Fibroblast of lung (primary cell): ENCODE measurements around the gene CDPF1. TPM values are rescaled to one million over a fixed set of nuclear protein-coding genes. Genes with fewer than 3 reads are reported as not detected.

Source experiments
- DNase-seq, 2 donors: peaks; one replicate each; pipeline versions ENCODE4 v3.0.0 to v3.0.0-alpha.2; 2010; ENCODE audit warnings: low read depth in 2 of 2
- H2AFZ ChIP-seq: 2 replicates; pipeline ENCODE4 v1.5.1; 2012; ENCODE audit warnings: low read length, control low read depth, inconsistent platforms
- H3K27ac ChIP-seq: 2 replicates; pipeline ENCODE4 v1.5.1; 2011; ENCODE audit warnings: low read length, control low read depth; ENCODE audit not compliant: insufficient read depth
- H3K27me3 ChIP-seq: 2 replicates; pipeline ENCODE4 v1.5.1; 2011; ENCODE audit warnings: mild to moderate bottlenecking, low read length; ENCODE audit not compliant: control insufficient read depth, insufficient read depth
- H3K36me3 ChIP-seq: 2 replicates; pipeline ENCODE4 v1.5.1; 2011; ENCODE audit warnings: low read length; ENCODE audit not compliant: control insufficient read depth, insufficient read depth
- H3K4me1 ChIP-seq: 2 replicates; pipeline ENCODE4 v1.5.1; 2011; ENCODE audit warnings: low read length; ENCODE audit not compliant: control insufficient read depth, insufficient read depth; ENCODE audit errors: extremely low read depth
- H3K4me2 ChIP-seq: 2 replicates; pipeline ENCODE4 v1.5.1; 2011; ENCODE audit warnings: low read length, control low read depth; ENCODE audit not compliant: insufficient read depth; ENCODE audit errors: extremely low read depth
- H3K4me3 ChIP-seq, 4 experiments: fragments of 200-600 bp in 1 of 4; sonication (generic) in 1 of 4; replicated peaks in 1 of 4; 2 replicates each; pipeline ENCODE4 v1.5.1; 2011 to 2016; ENCODE audit warnings: low read length in 4 of 4, low read depth in 3 of 4, mild to moderate bottlenecking in 3 of 4, control low read depth in 2 of 4, inconsistent platforms in 1 of 4, mixed read lengths in 1 of 4; ENCODE audit not compliant: insufficient read depth in 1 of 4; ENCODE audit errors: control extremely low read depth in 1 of 4
- H3K79me2 ChIP-seq: 2 replicates; pipeline ENCODE4 v1.5.1; 2012; ENCODE audit warnings: mild to moderate bottlenecking, low read length, inconsistent platforms; ENCODE audit not compliant: control insufficient read depth, insufficient read depth
- H3K9ac ChIP-seq: 2 replicates; pipeline ENCODE4 v1.5.1; 2011; ENCODE audit warnings: mild to moderate bottlenecking, low read length, control low read depth; ENCODE audit not compliant: insufficient read depth
- H3K9me3 ChIP-seq: 2 replicates; pipeline ENCODE4 v1.5.1; 2012; ENCODE audit warnings: low read depth, low read length; ENCODE audit not compliant: control insufficient read depth, insufficient read depth
- H4K20me1 ChIP-seq: 2 replicates; pipeline ENCODE4 v1.5.1; 2011; ENCODE audit warnings: low read length; ENCODE audit not compliant: control insufficient read depth, insufficient read depth; ENCODE audit errors: extremely low read depth
- EZH2 ChIP-seq: IDR thresholded peaks from 2 replicates; pipeline ENCODE4 v1.5.1; 2012; ENCODE audit warnings: low read length, control low read depth, mild to moderate bottlenecking; ENCODE audit errors: missing control alignments
- polyA plus RNA-seq, 2 donors: library from polyadenylated mRNA; depleted of rRNA in 1 of 2; stranded (reverse) in 1 of 2; unstranded in 1 of 2; fragments of >200 nt; gene quantifications; 2 replicates each; pipeline ENCODE4 v1.2.1, GENCODE V29; 2011 to 2012; ENCODE audit warnings: missing spikeins in 1 of 2
- total RNA-seq: library from RNA; depleted of rRNA; stranded (reverse); fragments of >200 nt; gene quantifications from 2 replicates; pipeline ENCODE4 v1.2.1, GENCODE V29; 2014
- TF ChIP-seq, protein P1 (sequence below), 2 donors: IDR thresholded peaks in 1 of 2; conservative IDR thresholded peaks in 1 of 2; 1 replicate in 1 of 2; 2 replicates in 1 of 2; pipeline ENCODE4 v1.5.1; 2011 to 2012; ENCODE audit warnings: low read length in 2 of 2, control low read depth in 1 of 2, inconsistent platforms in 1 of 2, low read depth in 1 of 2, mild to moderate bottlenecking in 1 of 2

The CDPF1 gene
- total and polyA plus RNA-seq, 2 donors (not counting 1 experiment from before 2014, with no cell fraction given) = 7.7 to 8.3 TPM

DNA sequence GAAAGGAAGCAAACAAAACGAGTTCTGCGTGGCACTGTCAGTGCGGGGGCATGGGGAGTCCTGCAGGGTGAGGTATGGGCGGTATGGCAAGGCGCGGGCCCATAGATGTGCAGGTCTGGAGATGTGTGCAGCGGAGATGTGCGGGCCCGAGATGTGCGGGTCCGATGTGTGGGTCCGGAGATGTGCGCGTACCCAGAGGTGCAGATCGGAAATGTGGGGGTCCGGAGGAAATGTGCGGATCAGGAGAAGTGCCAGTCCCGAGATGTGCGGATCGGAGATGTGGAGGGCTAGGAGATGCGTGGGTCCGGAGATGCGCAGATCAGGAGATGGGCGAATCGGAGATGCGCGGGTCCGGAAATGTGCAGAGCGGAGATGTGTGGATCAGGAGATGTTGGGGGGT lies 35.9 kb downstream of the CDPF1 start:
- H3K36me3 ChIP-seq = peaks cover 2% of the 10 kb centered on the region
- no peaks in the 10 kb centered on the region for H3K4me1 ChIP-seq
- H3K79me2 ChIP-seq = no peaks in the 10 kb centered on the region
- H3K9ac ChIP-seq = no peak overlapping the region
- no peak overlapping the region for H3K27ac ChIP-seq
- no peak overlapping the region for H3K4me3 ChIP-seq
- H4K20me1 ChIP-seq = no peaks in the 10 kb centered on the region
- no peak for DNase-seq
- H3K9me3 ChIP-seq = no peaks in the 10 kb centered on the region
- no peaks in the 10 kb centered on the region for H3K27me3 ChIP-seq
- TF ChIP-seq EZH2 = no peak
- TF ChIP-seq, protein P1, sequence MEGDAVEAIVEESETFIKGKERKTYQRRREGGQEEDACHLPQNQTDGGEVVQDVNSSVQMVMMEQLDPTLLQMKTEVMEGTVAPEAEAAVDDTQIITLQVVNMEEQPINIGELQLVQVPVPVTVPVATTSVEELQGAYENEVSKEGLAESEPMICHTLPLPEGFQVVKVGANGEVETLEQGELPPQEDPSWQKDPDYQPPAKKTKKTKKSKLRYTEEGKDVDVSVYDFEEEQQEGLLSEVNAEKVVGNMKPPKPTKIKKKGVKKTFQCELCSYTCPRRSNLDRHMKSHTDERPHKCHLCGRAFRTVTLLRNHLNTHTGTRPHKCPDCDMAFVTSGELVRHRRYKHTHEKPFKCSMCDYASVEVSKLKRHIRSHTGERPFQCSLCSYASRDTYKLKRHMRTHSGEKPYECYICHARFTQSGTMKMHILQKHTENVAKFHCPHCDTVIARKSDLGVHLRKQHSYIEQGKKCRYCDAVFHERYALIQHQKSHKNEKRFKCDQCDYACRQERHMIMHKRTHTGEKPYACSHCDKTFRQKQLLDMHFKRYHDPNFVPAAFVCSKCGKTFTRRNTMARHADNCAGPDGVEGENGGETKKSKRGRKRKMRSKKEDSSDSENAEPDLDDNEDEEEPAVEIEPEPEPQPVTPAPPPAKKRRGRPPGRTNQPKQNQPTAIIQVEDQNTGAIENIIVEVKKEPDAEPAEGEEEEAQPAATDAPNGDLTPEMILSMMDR (conservative IDR thresholded peaks at IDR 0.05 in 1 of 2, IDR thresholded peaks at IDR 0.05 in 1 of 2; ENCODE audit: low read depth in 1 of 2, low read length in 2 of 2) = no peak
- H3K4me2 ChIP-seq = no peak overlapping the region
- no peak overlapping the region for H2AFZ ChIP-seq

- Histone ChIP-seq H3K4me3 (no peak overlapping the region), H3K27me3 (no peaks in the 10 kb centered on the region), H3K4me2 (no peak overlapping the region), H3K9ac (no peak overlapping the region), H3K36me3 (peaks cover 2% of the 10 kb centered on the region), H2AFZ (no peak overlapping the region), H4K20me1 (no peaks in the 10 kb centered on the region), H3K9me3 (no peaks in the 10 kb centered on the region), H3K79me2 (no peaks in the 10 kb centered on the region), H3K4me1 (no peaks in the 10 kb centered on the region), H3K27ac (no peak overlapping the region)
- TF ChIP-seq EZH2 = no peak
- TF ChIP-seq, protein P1 (conservative IDR thresholded peaks at IDR 0.05 in 1 of 2, IDR thresholded peaks at IDR 0.05 in 1 of 2; ENCODE audit: low read depth in 1 of 2, low read length in 2 of 2) = no peak
- DNase-seq = no peak
These were observed 37.0 kb downstream of the CDPF1 start for GRCh38 chr22:46213052-46213451.

- Histone ChIP-seq H3K4me2 (no peak overlapping the region), H3K27me3 (no peaks in the 10 kb centered on the region), H3K36me3 (peaks cover 2% of the 10 kb centered on the region), H3K27ac (no peak overlapping the region), H3K9ac (no peak overlapping the region), H3K4me3 (no peak overlapping the region), H3K9me3 (no peaks in the 10 kb centered on the region), H2AFZ (no peak overlapping the region), H4K20me1 (no peaks in the 10 kb centered on the region), H3K79me2 (no peaks in the 10 kb centered on the region), H3K4me1 (no peaks in the 10 kb centered on the region)
- DNase-seq = no peak
- TF ChIP-seq, protein P1 (conservative IDR thresholded peaks at IDR 0.05 in 1 of 2, IDR thresholded peaks at IDR 0.05 in 1 of 2; ENCODE audit: low read depth in 1 of 2, low read length in 2 of 2) = no peak
- TF ChIP-seq EZH2 = no peak
These were observed 37.9 kb downstream of the CDPF1 start for GRCh38 chr22:46212195-46212594.
